Activated CD4-positive, alpha-beta T cell treated with anti-CD3 and anti-CD28 coated beads, Interleukin-2, amount 50 U/mL, for 4 hours (primary cell): ENCODE measurements around the gene PROX2.

Source experiments
- DNase-seq, 2 experiments: peaks; one replicate each; pipeline ENCODE4 v3.0.0-alpha.2; 2020

Gene PROX2

GRCh38 chr14:74908861-74909341 is 33.0 kb upstream of the PROX2 start:
- DNase-seq, result no peak

- DNase-seq, result no peak
Measured at GRCh38 chr14:74907744-74908143, 31.8 kb upstream of the PROX2 start.

- no peak for DNase-seq
Measured at GRCh38 chr14:74906925-74907521, 31.1 kb upstream of the PROX2 start.

- DNase-seq, result peak; percentile 78 to 80
Measured at GRCh38 chr14:74905595-74906142, 29.7 kb upstream of the PROX2 start.

- DNase-seq, result no peak
Measured at GRCh38 chr14:74904635-74905503, 28.9 kb upstream of the PROX2 start.

- no peak for DNase-seq
Measured at GRCh38 chr14:74902941-74903705, 27.2 kb upstream of the PROX2 start.

- no peak for DNase-seq
Measured at GRCh38 chr14:74898694-74899093, 22.7 kb upstream of the PROX2 start.

- DNase-seq, result no peak
Measured at GRCh38 chr14:74898083-74898482, 22.1 kb upstream of the PROX2 start.

- DNase-seq, result no peak
Measured at GRCh38 chr14:74897642-74898041, 21.7 kb upstream of the PROX2 start.

- no peak for DNase-seq
Measured at GRCh38 chr14:74896400-74896799, 20.5 kb upstream of the PROX2 start.

GRCh38 chr14:74893614-74894091 is 17.7 kb upstream of the PROX2 start:
- DNase-seq, result no peak

GRCh38 chr14:74892745-74893144 is 16.8 kb upstream of the PROX2 start:
- no peak for DNase-seq

- DNase-seq, result no peak
Measured at GRCh38 chr14:74891870-74892269, 15.9 kb upstream of the PROX2 start.

- no peak for DNase-seq
Measured at GRCh38 chr14:74890262-74890661, 14.3 kb upstream of the PROX2 start.

GRCh38 chr14:74888164-74889158 is 12.5 kb upstream of the PROX2 start:
- DNase-seq, result no peak

GRCh38 chr14:74886001-74886400 is 10.1 kb upstream of the PROX2 start:
- DNase-seq, result no peak

- DNase-seq, result peak; percentile 30 to 36
Measured at GRCh38 chr14:74882103-74882920, 6.4 kb upstream of the PROX2 start.

- peak; percentile 77 to 78 for DNase-seq
Measured at GRCh38 chr14:74881431-74882102, 5.6 kb upstream of the PROX2 start, which contains the start of gene DLST. Gene DLST (plus strand): TSS chr14:74881916. CDS start chr14:74881954, 38 bp downstream.

GRCh38 chr14:74879427-74880182 is 3.7 kb upstream of the PROX2 start:
- no peak for DNase-seq
